Activated CD8-positive, alpha-beta memory T cell treated with anti-CD3 and anti-CD28 coated beads, Interleukin-2, amount 50 U/mL, for 24 hours (primary cell): ENCODE data around the gene EOLA1.
"Not testable (repeated sequence)": the region's sequence is repeated elsewhere in the genome, so short reads cannot be mapped to it uniquely, and the experiment has no call there.

Source experiments
- DNase-seq: peaks from one replicate; pipeline ENCODE4 v3.0.0-alpha.2; 2020; ENCODE audit errors: extremely low read depth

Gene EOLA1

DNA sequence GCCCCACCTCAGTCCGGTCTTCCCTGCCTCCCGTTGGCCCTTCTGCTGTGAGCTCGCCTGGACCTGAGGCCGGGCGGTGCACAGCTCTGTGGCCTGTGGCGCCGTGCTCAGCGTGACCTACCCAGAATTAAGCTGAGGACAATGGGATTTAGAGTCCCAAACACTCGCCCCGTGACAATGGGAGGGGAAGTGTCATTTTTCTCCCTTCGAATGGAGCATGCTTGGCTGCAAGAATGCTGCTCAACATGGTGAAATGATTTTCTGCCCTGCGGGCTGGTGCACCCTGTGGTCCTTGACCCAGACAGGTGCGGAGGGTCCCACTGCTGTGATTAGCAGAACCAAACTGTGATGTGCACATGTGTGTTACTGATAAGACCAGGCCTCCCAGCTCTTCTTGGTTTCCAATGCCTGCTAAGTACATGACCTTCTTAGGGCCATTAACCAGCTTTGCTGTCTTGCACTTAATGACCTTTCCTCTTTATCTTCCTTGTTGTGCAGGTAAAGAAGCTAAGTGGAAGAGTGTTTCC, 772 bp downstream of the EOLA1 start:
- DNase-seq = no peak

DNA sequence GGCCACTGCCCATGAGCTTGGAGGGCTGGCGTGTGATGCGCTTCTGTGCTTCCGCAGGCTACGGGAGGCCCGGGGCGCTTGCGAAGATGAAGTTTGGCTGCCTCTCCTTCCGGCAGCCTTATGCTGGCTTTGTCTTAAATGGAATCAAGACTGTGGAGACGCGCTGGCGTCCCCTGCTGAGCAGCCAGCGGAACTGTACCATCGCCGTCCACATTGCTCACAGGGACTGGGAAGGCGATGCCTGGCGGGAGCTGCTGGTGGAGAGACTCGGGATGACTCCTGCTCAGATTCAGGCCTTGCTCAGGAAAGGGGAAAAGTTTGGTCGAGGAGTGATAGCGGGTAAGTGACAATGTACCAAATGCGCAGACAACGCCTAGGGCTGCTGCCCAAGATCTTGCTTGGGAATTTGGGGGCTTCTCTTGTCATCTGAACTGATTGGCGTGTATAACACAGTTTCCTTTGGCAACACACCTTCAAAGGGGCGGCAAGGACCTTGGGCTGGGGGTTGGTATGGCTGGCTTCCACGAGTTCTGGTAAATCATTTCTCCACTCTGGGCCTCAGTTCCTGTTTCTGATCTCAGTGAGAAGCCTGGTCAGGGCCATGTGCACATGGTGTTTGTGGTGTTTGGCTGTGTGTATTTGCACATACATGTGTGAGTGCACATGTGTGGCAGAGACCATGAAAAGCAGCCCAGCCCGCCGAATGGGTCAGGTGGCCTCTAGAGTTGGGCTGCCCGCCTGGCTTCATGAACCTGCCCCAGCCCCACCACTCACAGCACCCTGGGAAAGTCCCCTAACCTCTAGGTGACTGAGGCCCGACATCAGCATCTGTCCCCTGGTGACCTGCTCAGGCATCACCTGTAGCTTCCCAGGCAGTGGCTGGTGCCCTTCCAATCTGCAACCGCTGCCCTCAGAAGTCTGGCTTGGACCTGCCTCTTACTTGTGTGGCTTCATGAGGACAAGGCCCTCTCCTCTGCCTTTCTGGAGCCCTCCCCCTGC, 5.0 kb downstream of the EOLA1 start:
- not testable (repeated sequence) for DNase-seq

GRCh38 chrX:149546962-149547361, 6.2 kb downstream of the EOLA1 start:
- DNase-seq = not testable (repeated sequence)

DNA sequence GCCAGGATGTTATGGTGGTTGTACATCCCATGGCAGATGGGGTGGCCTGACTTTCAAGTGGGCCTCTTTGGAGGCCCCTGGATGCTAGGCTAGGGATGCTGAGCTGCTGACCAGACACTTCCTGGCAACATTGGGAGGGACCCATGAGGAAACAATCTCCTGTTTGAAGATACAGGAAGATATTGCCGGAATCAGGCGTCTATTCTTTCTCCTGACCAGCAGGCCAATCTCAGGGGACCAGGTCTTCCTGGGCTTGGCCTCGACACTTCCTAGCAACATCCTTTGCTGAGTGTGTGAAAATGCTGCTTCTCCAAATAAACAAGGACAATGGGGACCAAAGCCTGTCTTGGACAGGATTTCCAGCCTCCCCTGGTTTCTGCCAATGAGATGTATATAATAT, 7.0 kb downstream of the EOLA1 start:
- DNase-seq = not testable (repeated sequence)

GRCh38 chrX:149549701-149550100, 8.9 kb downstream of the EOLA1 start, which contains the start of gene HSFX3:
HSFX3 (minus strand) TSS chrX:149549924; CDS start chrX:149549852, 72 bp downstream.
- DNase-seq = not testable (repeated sequence)

- not testable (repeated sequence) for DNase-seq
These were observed 9.6 kb downstream of the EOLA1 start for GRCh38 chrX:149550454-149550853.

DNA sequence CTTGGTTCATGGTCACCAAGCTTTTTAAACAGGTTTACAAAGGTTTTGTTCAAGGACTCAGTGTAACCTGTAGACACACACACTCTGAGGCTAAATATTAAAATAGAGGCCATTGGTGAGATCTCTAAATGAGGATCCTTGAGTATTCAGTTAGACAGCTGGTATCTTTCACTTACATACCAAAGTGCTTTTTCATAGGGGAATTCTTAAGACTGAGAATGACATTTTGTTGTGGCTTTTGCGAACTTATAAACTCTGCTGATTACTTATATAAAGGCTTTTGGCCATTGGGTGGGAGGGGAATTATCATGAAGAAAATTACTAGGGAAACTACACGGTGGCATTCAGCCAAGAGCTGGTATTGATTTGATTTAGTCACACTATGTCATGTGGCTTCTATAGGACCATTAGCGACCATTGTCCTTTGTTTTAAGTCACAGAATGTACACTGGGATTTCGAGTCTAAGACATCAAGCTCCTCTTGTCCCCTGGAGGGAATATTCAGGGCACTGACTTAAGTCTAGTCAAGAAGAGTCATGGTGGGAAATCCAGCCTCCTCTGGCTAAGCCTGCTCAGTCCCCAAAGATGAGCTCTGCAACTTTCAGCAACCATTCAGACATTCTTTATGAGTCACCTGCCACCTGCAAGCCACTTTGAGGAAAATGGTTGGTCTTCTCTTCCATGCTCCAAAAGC, 10.6 kb downstream of the EOLA1 start:
- DNase-seq = not testable (repeated sequence)

- not testable (repeated sequence) for DNase-seq
These were observed 11.1 kb downstream of the EOLA1 start for GRCh38 chrX:149551939-149552248.

- not testable (repeated sequence) for DNase-seq
These were observed 14.4 kb downstream of the EOLA1 start for GRCh38 chrX:149555251-149555650.

DNA sequence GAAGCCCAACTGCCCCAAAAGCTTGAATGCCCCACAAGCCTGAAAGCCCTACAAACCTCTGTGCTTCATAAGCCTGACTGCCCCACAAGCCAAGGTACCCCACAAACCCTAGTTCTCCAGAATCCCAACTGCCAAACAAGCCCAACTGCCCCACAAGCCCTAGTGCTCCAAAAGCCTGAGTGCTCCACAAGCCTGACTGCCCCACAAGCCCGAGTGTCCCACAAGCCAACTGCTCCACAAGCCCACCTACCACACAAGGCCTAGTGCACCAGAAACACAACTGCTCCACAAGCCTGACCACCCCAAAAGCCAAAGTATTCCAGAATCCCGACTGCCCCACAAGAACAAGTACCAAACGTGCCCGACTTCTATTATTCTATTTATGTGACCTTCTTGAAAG, 22.5 kb downstream of the EOLA1 start:
- DNase-seq = no peak

GRCh38 chrX:149567621-149568417, 27.0 kb downstream of the EOLA1 start:
- no peak for DNase-seq

DNA sequence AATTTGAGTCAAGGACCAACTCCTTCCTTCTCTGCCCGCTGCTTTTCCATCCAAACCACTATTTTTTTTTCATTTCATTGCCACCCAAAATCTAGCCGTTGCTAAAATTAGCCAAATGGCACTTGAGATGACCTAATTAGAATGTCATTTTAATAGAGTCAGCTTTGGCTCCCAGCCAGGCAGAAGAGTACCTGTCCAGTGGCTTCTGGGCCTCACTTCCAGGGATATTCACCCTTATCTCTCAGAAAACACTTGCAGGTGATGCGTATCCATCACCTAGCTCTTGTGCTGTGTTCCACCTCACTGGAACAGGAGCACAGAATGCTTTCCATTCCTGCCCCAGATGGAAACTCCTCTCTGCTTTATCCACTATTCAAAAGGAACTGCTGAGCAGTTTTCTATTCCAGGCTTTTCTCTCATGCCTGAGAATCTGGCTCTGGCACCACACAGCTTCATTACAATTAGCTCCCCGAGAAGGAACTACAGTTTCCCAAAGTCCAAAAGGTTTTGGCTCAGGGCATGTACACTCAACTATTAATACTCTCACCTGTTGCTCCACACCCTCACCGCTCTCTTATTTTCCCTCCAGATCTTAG, 28.0 kb downstream of the EOLA1 start:
- no peak for DNase-seq

- no peak for DNase-seq
These were observed 29.0 kb downstream of the EOLA1 start for GRCh38 chrX:149569770-149570169.

- no peak for DNase-seq
These were observed 29.9 kb downstream of the EOLA1 start for GRCh38 chrX:149570668-149571067.

- DNase-seq = no peak
These were observed 31.0 kb downstream of the EOLA1 start for GRCh38 chrX:149571770-149572169.

- DNase-seq = no peak
These were observed 31.9 kb downstream of the EOLA1 start for GRCh38 chrX:149572743-149573142.

DNA sequence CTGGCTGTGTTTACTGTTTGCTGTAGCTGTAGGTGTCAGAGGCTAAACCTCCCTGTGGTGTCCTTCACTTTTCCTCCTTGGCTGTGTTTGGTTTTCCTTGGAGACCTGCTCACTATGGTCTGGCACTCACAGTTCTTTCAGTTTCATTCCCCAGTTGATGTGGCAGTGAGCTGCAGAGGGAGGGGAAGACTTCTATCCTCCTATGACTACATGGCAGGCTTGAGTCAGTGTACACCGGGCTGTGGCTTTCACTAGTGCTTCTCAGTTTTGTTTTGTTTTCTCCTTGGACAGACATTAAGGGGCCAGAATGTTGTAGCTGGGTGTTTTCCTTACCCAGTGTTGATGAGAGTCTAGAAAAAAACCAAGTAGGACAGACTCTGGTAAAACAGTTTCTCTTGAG, 32.6 kb downstream of the EOLA1 start:
- DNase-seq = not testable (repeated sequence)

GRCh38 chrX:149585631-149586030, 44.8 kb downstream of the EOLA1 start:
- not testable (repeated sequence) for DNase-seq

DNA sequence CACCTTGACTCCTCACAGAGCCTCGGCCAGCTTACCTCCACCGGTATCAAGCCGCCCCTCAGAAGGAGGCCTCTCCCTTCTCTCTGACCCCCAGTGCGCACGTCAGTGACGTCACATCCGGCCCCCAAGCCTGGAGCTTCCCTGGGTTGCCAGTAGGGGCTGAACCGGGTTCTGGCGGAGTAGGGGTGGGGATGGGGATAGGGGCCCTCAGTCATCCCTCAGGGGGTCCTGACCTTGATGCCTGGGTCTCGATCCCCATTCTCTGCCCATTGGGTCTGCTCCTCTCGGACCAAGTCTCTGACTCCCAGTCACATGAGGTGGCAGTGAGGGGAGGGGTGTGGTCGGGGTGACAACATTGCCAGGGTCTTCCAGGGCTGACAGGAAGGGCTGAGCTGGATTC, 46.5 kb downstream of the EOLA1 start, which contains the start of gene MAGEA9B:
Gene MAGEA9B, minus strand, starts transcription at position 101 of the 400 bp plus-strand sequence. CDS start 4,280 bp downstream, outside the sequence.
- DNase-seq = not testable (repeated sequence)

DNA sequence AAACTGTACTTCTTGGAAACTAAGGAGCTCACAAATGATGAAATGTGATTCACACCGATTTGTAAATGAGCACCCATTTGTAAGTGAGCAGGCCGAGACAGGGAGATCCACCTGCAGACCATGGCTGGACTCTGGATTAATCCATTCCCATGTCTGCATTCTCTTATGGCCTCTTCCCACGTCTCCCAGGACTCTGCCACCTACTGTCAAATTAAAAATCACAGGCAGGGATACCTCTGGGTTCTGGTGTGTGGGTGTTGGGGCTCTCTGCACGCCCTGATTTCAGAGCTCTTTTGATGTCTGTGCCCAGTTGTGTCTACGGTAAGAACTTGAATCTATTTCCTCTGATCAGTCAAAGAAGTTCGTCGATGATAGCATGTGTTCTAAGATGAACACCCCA, 50.2 kb downstream of the EOLA1 start:
- DNase-seq = not testable (repeated sequence)

DNA sequence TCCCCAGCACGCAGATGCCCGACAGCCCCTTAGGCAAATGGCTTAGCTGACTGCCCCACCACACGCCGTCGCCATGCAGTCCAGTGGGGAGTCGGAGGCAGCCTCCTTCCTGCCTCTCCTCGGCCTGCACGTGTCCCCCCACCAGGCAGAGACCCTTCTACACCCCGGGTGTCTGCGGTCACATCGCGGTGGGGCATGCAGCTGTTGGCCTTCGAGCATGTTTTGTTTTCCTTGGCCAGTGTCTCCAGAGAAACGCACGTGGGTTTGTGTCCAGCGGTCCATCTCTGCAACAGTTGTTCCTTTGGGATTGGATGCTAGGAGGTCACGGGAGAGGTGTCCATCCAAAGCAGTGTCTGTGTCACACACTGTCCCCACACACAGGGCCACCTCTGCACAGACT, 54.4 kb downstream of the EOLA1 start, which contains the start of gene HSFX2:
Gene HSFX2, minus strand, starts transcription at position 101 of the 400 bp plus-strand sequence. CDS start 614 bp downstream, outside the sequence.
- not testable (repeated sequence) for DNase-seq
